ENCODE measurements around the gene DLEC1. TPM values are rescaled to one million over a fixed set of nuclear protein-coding genes. Genes with fewer than 3 reads are reported as not detected.

Gene DLEC1
- 1 to 10 TPM; 1.0 to 1.3 TPM for total RNA-seq
- polyA plus RNA-seq = 0.56 TPM

GRCh38 chr3:38039101-38039898, at the start of gene DLEC1:
Gene DLEC1 (plus strand): TSS chr3:38039208. CDS start chr3:38039226, 18 bp downstream.
- H3K36me3 Mint-ChIP-seq = peaks cover 6 to 9% (median 6%) of the 10 kb centered on the region in 3 donors
- Histone ChIP-seq H3K4me3 (ENCODE audit: low read length) (peak within 1 kb of the TSS; percentile 75), H3K9me3 (ENCODE audit: low read length) (no peaks in the 10 kb centered on the region), H3K36me3 (ENCODE audit: insufficient read depth, low read length) (no peaks in the 10 kb centered on the region), H3K4me1 (ENCODE audit: insufficient read depth, low read length) (peaks cover 27% of the 10 kb centered on the region), H3K27me3 (ENCODE audit: insufficient read depth, low read length, poor library complexity, severe bottlenecking) (no peaks in the 10 kb centered on the region), H3K27ac (ENCODE audit: low read depth, low read length) (peak within 1 kb of the TSS; percentile 83)
- H3K27ac Mint-ChIP-seq = peak within 1 kb of the TSS; percentile 94 to 100 (median 98)
- CTCF ChIA-PET = interaction anchor here (0.8 to 6.6 kb wide), 14 partner anchors 9 to 184 kb away, joined by 3 to 49 read pairs (median 6); partner anchors contain the start of genes ACAA1 and PLCD1
- peaks cover 0 to 4% (median 0%) of the 10 kb centered on the region in 5 donors for H3K9me3 Mint-ChIP-seq
- H3K4me1 Mint-ChIP-seq = peaks cover 29 to 45% (median 38%) of the 10 kb centered on the region in 3 donors
- peaks cover 0 to 2% of the 10 kb centered on the region in 2 donors for H3K27me3 Mint-ChIP-seq
- peak; percentile 78 to 94 (median 84) for DNase-seq
- POLR2A ChIA-PET = interaction anchor here (0.7 to 2.6 kb wide), 8 partner anchors 9 to 126 kb away, joined by 3 to 22 read pairs (median 4); partner anchors contain the start of genes ACAA1, OXSR1 and PLCD1
- H3K4me3 Mint-ChIP-seq = peak within 1 kb of the TSS; percentile 68 to 90 (median 83)

GRCh38 chr3:37989821-37990480, 49.1 kb upstream of the DLEC1 start:
- Mint-ChIP-seq H3K27ac (peak overlapping the region in 2 of 8 donors; percentile 77 to 79), H3K9me3 (no peaks in the 10 kb centered on the region), H3K4me1 (peaks cover 15 to 28% (median 22%) of the 10 kb centered on the region in 3 donors), H3K36me3 (peaks cover 0 to 9% (median 0%) of the 10 kb centered on the region in 3 donors), H3K4me3 (peak overlapping the region in 1 of 7 donors; percentile 77), H3K27me3 (peaks cover 0 to 1% of the 10 kb centered on the region in 2 donors)
- H3K9me3 ChIP-seq (ENCODE audit: low read length) = no peaks in the 10 kb centered on the region
- ChIA-PET CTCF (interaction anchor here (0.6 to 2.5 kb wide), 2 partner anchors 15 to 26 kb away, joined by 3 to 6 read pairs; no protein-coding TSS in a partner anchor), POLR2A (no interaction called here)
- no peaks in the 10 kb centered on the region for H3K27me3 ChIP-seq (ENCODE audit: insufficient read depth, low read length, poor library complexity, severe bottlenecking)
- DNase-seq = no peak
- H3K27ac ChIP-seq (ENCODE audit: low read depth, low read length) = no peak overlapping the region
- no peak overlapping the region for H3K4me3 ChIP-seq (ENCODE audit: low read length)
- H3K4me1 ChIP-seq (ENCODE audit: insufficient read depth, low read length) = peaks cover 12% of the 10 kb centered on the region
- no peaks in the 10 kb centered on the region for H3K36me3 ChIP-seq (ENCODE audit: insufficient read depth, low read length)

- Histone ChIP-seq H3K4me3 (ENCODE audit: low read length) (no peak within 1 kb of the TSS), H3K4me1 (ENCODE audit: insufficient read depth, low read length) (peaks cover 18% of the 10 kb centered on the region), H3K27ac (ENCODE audit: low read depth, low read length) (no peak within 1 kb of the TSS), H3K36me3 (ENCODE audit: insufficient read depth, low read length) (no peaks in the 10 kb centered on the region), H3K9me3 (ENCODE audit: low read length) (no peaks in the 10 kb centered on the region), H3K27me3 (ENCODE audit: insufficient read depth, low read length, poor library complexity, severe bottlenecking) (no peaks in the 10 kb centered on the region)
- Mint-ChIP-seq H3K4me3 (peak within 1 kb of the TSS in 1 of 7 donors; percentile 77), H3K27ac (peak within 1 kb of the TSS in 2 of 8 donors; percentile 77 to 79), H3K9me3 (no peaks in the 10 kb centered on the region), H3K4me1 (peaks cover 21 to 34% (median 28%) of the 10 kb centered on the region in 3 donors), H3K36me3 (peaks cover 0 to 10% (median 0%) of the 10 kb centered on the region in 3 donors), H3K27me3 (peaks cover 0 to 1% of the 10 kb centered on the region in 2 donors)
- ChIA-PET POLR2A (no interaction called here), CTCF (interaction anchor here (0.6 to 2.5 kb wide), 2 partner anchors 15 to 25 kb away, joined by 3 to 6 read pairs; no protein-coding TSS in a partner anchor)
- no peak for DNase-seq
Measured at GRCh38 chr3:37990527-37990926, 48.5 kb upstream of the DLEC1 start, which contains the start of gene VILL. Gene VILL (plus strand): TSS chr3:37990786. CDS start chr3:37993673, 2,887 bp downstream.

DNA sequence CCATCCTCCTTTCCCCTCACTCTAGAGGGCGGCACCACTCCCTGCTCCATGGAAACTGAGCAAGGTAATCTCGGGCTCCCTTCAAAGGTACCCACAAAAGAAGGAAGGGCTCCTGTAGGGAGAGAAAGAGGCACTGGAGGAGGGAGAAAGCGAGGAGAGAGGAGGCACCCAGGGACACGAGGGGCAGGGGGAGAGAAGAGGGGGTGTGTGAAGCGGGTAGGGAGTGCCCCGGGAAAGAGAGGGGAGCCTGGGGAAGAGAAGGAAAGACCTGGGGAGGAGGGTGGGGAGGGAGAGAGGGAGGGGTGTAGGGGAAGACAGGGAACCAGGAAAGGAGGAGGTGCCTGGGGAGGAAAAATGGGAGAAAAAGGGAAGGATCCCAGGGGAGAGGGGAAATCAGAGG, 47.9 kb upstream of the DLEC1 start:
- CTCF ChIA-PET = interaction anchor here (2.5 kb wide), 1 partner anchor 16 kb away, joined by 6 read pairs; no protein-coding TSS in a partner anchor
- Histone ChIP-seq H3K9me3 (ENCODE audit: low read length) (no peaks in the 10 kb centered on the region), H3K27ac (ENCODE audit: low read depth, low read length) (no peak overlapping the region), H3K36me3 (ENCODE audit: insufficient read depth, low read length) (no peaks in the 10 kb centered on the region), H3K4me1 (ENCODE audit: insufficient read depth, low read length) (peaks cover 24% of the 10 kb centered on the region), H3K4me3 (ENCODE audit: low read length) (no peak overlapping the region), H3K27me3 (ENCODE audit: insufficient read depth, low read length, poor library complexity, severe bottlenecking) (no peaks in the 10 kb centered on the region)
- Mint-ChIP-seq H3K27ac (no peak overlapping the region), H3K36me3 (peaks cover 0 to 16% (median under 1%) of the 10 kb centered on the region in 3 donors), H3K4me3 (peak overlapping the region in 1 of 7 donors; percentile 8), H3K4me1 (peaks cover 27 to 39% (median 34%) of the 10 kb centered on the region in 3 donors), H3K9me3 (no peaks in the 10 kb centered on the region), H3K27me3 (peaks cover 0 to 1% of the 10 kb centered on the region in 2 donors)
- no peak for DNase-seq
- POLR2A ChIA-PET = no interaction called here

DNA sequence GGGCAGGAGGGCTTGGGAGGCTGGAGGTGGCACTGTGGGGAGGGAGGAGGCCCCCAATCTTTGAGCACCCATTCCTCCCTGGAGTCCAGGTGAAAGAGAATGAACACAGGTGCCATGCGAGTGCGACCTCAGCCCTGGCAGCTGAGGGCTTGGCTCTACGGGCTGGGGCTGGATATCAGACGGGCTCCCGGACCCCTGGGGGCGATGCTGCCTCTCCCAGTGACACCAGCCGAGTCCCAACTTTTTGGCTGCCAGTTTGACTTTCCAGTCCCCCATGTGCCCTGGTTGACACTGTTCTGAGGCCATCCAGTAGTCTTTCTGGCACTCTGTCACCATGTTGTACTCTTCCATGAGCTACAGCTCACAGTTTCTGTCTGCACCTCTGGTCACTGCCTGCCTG, 47.2 kb upstream of the DLEC1 start:
- H3K4me1 ChIP-seq (ENCODE audit: insufficient read depth, low read length) = peaks cover 31% of the 10 kb centered on the region
- POLR2A ChIA-PET = no interaction called here

GRCh38 chr3:37992271-37993066, 46.5 kb upstream of the DLEC1 start:
- Mint-ChIP-seq H3K27ac (peak overlapping the region; percentile 8 to 99 (median 76)), H3K36me3 (peaks cover 4 to 26% (median 9%) of the 10 kb centered on the region in 3 donors), H3K27me3 (peaks cover 0 to 1% of the 10 kb centered on the region in 2 donors), H3K4me1 (peaks cover 37 to 53% (median 46%) of the 10 kb centered on the region in 3 donors), H3K9me3 (no peaks in the 10 kb centered on the region), H3K4me3 (peak overlapping the region; percentile 51 to 98 (median 96))
- no peak overlapping the region for H3K4me3 ChIP-seq (ENCODE audit: low read length)
- H3K27me3 ChIP-seq (ENCODE audit: insufficient read depth, low read length, poor library complexity, severe bottlenecking) = no peaks in the 10 kb centered on the region
- no peaks in the 10 kb centered on the region for H3K36me3 ChIP-seq (ENCODE audit: insufficient read depth, low read length)
- DNase-seq = no peak
- ChIA-PET POLR2A (no interaction called here), CTCF (interaction anchor here (2.1 kb wide), 1 partner anchor 18 kb away, joined by 7 read pairs; no protein-coding TSS in a partner anchor)
- H3K27ac ChIP-seq (ENCODE audit: low read depth, low read length) = peak overlapping the region; percentile 25
- no peaks in the 10 kb centered on the region for H3K9me3 ChIP-seq (ENCODE audit: low read length)
- peaks cover 37% of the 10 kb centered on the region for H3K4me1 ChIP-seq (ENCODE audit: insufficient read depth, low read length)

More for the DNA sequence above, 47.2 kb upstream of the DLEC1 start:
- Mint-ChIP-seq H3K4me1 (peaks cover 34 to 47% (median 41%) of the 10 kb centered on the region in 3 donors), H3K4me3 (peak overlapping the region in 2 of 7 donors; percentile 3 to 5), H3K27me3 (peaks cover 0 to 1% of the 10 kb centered on the region in 2 donors), H3K36me3 (peaks cover 2 to 23% (median 7%) of the 10 kb centered on the region in 3 donors), H3K9me3 (no peaks in the 10 kb centered on the region), H3K27ac (peak overlapping the region in 3 of 8 donors; percentile 0 to 73 (median 36))
- CTCF ChIA-PET = interaction anchor here (2.1 kb wide), 1 partner anchor 17 kb away, joined by 7 read pairs; no protein-coding TSS in a partner anchor
- H3K4me3 ChIP-seq (ENCODE audit: low read length) = no peak overlapping the region
- no peak overlapping the region for H3K27ac ChIP-seq (ENCODE audit: low read depth, low read length)
- H3K27me3 ChIP-seq (ENCODE audit: insufficient read depth, low read length, poor library complexity, severe bottlenecking) = no peaks in the 10 kb centered on the region
- H3K9me3 ChIP-seq (ENCODE audit: low read length) = no peaks in the 10 kb centered on the region
- DNase-seq = no peak
- no peaks in the 10 kb centered on the region for H3K36me3 ChIP-seq (ENCODE audit: insufficient read depth, low read length)

DNA sequence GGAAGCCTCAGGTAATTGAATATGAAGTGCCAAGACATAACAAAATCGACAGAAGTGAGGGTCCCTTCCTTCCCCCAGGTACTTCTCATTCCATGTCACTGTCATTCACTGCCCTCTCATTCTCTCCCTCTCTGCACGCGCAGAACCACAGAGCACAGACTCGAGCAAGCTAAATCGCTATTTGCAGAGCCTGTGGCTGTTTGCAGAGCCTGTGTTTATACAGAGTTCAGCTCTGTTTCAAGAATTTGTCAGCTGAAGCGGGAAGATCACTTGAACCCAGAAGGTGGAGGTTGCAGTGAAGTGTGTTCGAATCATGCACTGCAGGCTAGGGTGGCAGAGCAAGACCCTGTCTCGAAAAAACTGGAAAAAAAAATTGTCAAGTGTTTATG, 45.9 kb upstream of the DLEC1 start:
- Mint-ChIP-seq H3K27ac (peak overlapping the region in 7 of 8 donors; percentile 64 to 99 (median 96)), H3K4me3 (peak overlapping the region; percentile 91 to 99 (median 96))

More for the DNA sequence above, 45.9 kb upstream of the DLEC1 start:
- H3K27me3 Mint-ChIP-seq = peaks cover 0 to 1% of the 10 kb centered on the region in 2 donors
- H3K27ac ChIP-seq (ENCODE audit: low read depth, low read length) = peak overlapping the region; percentile 80
- POLR2A ChIA-PET = no interaction called here
- H3K4me3 ChIP-seq (ENCODE audit: low read length) = no peak overlapping the region
- H3K36me3 ChIP-seq (ENCODE audit: insufficient read depth, low read length) = no peaks in the 10 kb centered on the region
- peaks cover 43% of the 10 kb centered on the region for H3K4me1 ChIP-seq (ENCODE audit: insufficient read depth, low read length)
- peaks cover 4 to 26% (median 9%) of the 10 kb centered on the region in 3 donors for H3K36me3 Mint-ChIP-seq
- CTCF ChIA-PET = interaction anchor here (2.1 kb wide), 1 partner anchor 18 kb away, joined by 7 read pairs; no protein-coding TSS in a partner anchor
- H3K9me3 ChIP-seq (ENCODE audit: low read length) = no peaks in the 10 kb centered on the region
- no peaks in the 10 kb centered on the region for H3K27me3 ChIP-seq (ENCODE audit: insufficient read depth, low read length, poor library complexity, severe bottlenecking)
- DNase-seq = no peak
- peaks cover 41 to 58% (median 48%) of the 10 kb centered on the region in 3 donors for H3K4me1 Mint-ChIP-seq
- H3K9me3 Mint-ChIP-seq = no peaks in the 10 kb centered on the region
